Neural crest cell (in vitro differentiated cells): Measurements from ENCODE around the gene SLC2A14. TPM values are rescaled to one million over a fixed set of nuclear protein-coding genes. Genes with fewer than 3 reads are reported as not detected.
A peak's percentile ranks its signal among the peaks of the same experiment; 100 is the strongest.
"Not testable (repeated sequence)": the region's sequence is repeated elsewhere in the genome, so short reads cannot be mapped to it uniquely, and the experiment has no call there.

Source experiments
- DNase-seq: peaks from one replicate; pipeline ENCODE4 v3.0.0; 2021; ENCODE audit warnings: low read depth, mixed read lengths, low spot score
- H3K27ac Mint-ChIP-seq: one replicate; pipeline ENCODE4 v1.8.0; 2021; ENCODE audit warnings: mild to moderate bottlenecking, mixed read lengths; ENCODE audit not compliant: unreplicated experiment
- H3K27me3 Mint-ChIP-seq: 2 replicates; pipeline ENCODE4 v1.8.0; 2021; ENCODE audit warnings: low read depth, mild to moderate bottlenecking, mixed read lengths
- H3K36me3 Mint-ChIP-seq: 2 replicates; pipeline ENCODE4 v1.8.0; 2021; ENCODE audit warnings: low read depth, mild to moderate bottlenecking, mixed read lengths
- H3K4me1 Mint-ChIP-seq: 2 replicates; pipeline ENCODE4 v1.8.0; 2021; ENCODE audit warnings: mixed read lengths
- H3K4me3 Mint-ChIP-seq: one replicate; pipeline ENCODE4 v1.8.0; 2021; ENCODE audit warnings: mild to moderate bottlenecking, mixed read lengths
- H3K9me3 Mint-ChIP-seq: 2 replicates; pipeline ENCODE4 v1.8.0; 2021; ENCODE audit warnings: mixed read lengths
- total RNA-seq: library from RNA; stranded (reverse); gene quantifications from 2 replicates; pipeline ENCODE4 v1.2.1, GENCODE V29; 2021
- TF ChIP-seq, protein P1 (sequence below): fragments of 200-600 bp; sonication (generic); conservative IDR thresholded peaks from 2 replicates; pipeline ENCODE4 v1.5.0; 2021; ENCODE audit warnings: antibody characterized with exemption, mild to moderate bottlenecking

SLC2A14 gene
- total RNA-seq, 1 donor from 2014 or later = 1.8 TPM

- H3K4me1 Mint-ChIP-seq = peaks cover 26% of the 10 kb centered on the region
- H3K4me3 Mint-ChIP-seq = no peak overlapping the region
- TF ChIP-seq, protein P1, sequence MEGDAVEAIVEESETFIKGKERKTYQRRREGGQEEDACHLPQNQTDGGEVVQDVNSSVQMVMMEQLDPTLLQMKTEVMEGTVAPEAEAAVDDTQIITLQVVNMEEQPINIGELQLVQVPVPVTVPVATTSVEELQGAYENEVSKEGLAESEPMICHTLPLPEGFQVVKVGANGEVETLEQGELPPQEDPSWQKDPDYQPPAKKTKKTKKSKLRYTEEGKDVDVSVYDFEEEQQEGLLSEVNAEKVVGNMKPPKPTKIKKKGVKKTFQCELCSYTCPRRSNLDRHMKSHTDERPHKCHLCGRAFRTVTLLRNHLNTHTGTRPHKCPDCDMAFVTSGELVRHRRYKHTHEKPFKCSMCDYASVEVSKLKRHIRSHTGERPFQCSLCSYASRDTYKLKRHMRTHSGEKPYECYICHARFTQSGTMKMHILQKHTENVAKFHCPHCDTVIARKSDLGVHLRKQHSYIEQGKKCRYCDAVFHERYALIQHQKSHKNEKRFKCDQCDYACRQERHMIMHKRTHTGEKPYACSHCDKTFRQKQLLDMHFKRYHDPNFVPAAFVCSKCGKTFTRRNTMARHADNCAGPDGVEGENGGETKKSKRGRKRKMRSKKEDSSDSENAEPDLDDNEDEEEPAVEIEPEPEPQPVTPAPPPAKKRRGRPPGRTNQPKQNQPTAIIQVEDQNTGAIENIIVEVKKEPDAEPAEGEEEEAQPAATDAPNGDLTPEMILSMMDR = no peak
- no peak for DNase-seq
- no peaks in the 10 kb centered on the region for H3K9me3 Mint-ChIP-seq
- H3K27me3 Mint-ChIP-seq = peaks cover 7% of the 10 kb centered on the region
- H3K27ac Mint-ChIP-seq = peak overlapping the region; percentile 21
- no peaks in the 10 kb centered on the region for H3K36me3 Mint-ChIP-seq
These were observed 28.6 kb downstream of the SLC2A14 start for GRCh38 chr12:7844116-7844515.

DNA sequence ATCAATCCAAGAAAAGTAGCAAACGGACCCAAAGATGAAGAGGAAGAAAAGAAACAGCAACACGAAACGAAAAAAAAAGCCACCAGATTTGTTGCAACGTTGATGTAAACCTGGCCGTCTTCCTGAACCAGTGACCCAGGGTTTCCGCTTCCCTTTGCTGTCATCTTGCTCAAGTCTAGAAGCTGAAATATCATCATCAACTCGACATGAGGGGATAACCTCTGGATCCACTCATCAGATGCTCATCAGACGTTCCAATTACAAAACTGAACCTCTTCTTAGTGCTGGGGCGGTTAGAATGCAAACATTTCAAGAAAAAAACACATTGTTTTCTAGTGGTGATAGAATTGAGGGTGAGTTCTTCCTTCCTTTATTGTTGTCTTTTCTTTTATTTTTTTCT is 29.1 kb downstream of the SLC2A14 start:
- not testable (repeated sequence) for H3K36me3 Mint-ChIP-seq, H3K27me3 Mint-ChIP-seq, H3K9me3 Mint-ChIP-seq, DNase-seq
- Mint-ChIP-seq H3K27ac (peak overlapping the region; percentile 21), H3K4me3 (peak overlapping the region; percentile 11), H3K4me1 (peaks cover 26% of the 10 kb centered on the region)

DNA sequence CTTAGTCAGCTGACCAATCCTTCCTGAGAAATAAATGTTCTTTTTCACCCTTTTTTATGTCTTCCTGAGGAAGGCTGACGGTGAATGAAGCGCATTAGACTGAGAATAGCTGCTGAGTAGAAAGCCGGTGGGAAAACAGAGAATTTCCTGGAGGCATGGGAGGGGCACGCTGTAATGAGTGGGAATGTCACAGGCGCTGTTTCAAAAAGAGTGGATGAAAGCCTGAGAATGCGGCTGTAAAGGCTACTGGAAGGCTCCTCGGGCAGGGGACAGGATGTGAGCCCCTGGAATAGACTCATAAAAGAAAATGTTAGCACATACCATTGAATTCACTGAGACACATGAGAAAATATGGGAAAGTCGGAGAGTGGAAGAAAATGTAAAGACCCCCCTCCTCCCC is 29.6 kb downstream of the SLC2A14 start:
- peaks cover 23% of the 10 kb centered on the region for H3K4me1 Mint-ChIP-seq
- H3K9me3 Mint-ChIP-seq = not testable (repeated sequence)

DNA sequence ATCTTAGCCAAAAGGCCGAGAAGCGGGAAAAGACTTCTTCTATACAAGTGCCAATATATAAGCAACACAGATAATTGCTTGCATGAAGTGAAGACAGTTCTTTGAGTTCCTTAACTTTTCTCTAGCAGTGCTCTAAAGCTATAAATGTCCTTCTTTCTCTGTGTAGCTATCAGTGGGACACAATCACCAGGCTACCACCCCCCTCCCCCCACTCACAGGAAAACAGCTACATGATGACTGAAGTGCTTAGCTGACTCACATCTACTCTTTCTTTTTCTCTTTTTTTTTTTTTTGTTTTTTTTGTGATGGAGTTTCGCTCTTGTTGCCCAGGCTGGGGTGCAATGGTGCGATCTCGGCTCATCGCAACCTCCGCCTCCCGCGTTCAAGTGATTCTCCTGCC is 30.3 kb downstream of the SLC2A14 start:
- H3K4me1 Mint-ChIP-seq = peaks cover 18% of the 10 kb centered on the region
- H3K9me3 Mint-ChIP-seq, H3K4me3 Mint-ChIP-seq, H3K27me3 Mint-ChIP-seq, H3K27ac Mint-ChIP-seq, DNase-seq, H3K36me3 Mint-ChIP-seq: not testable (repeated sequence)

More for the DNA sequence above, 29.6 kb downstream of the SLC2A14 start:
- H3K36me3 Mint-ChIP-seq, H3K4me3 Mint-ChIP-seq, DNase-seq, H3K27me3 Mint-ChIP-seq, H3K27ac Mint-ChIP-seq: not testable (repeated sequence)

DNA sequence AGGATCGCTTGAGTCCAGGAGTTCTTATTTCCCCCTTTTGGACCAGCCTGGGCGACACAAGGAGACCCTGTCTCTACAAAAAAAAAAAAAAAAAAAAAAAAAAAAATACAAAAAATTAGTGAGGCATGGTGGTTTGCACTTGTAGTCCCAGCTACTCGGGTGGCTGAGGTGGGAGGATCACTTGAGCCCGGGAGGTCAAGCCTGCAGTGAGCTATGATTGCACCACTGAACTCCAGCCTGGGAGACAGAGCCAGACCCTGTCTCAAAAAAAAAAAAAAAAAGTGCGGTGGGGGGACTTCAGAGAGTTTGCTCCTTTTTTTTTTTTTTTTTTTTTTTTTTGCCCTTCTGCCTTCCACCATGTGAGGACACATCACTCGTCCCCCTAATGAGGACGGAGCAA is 32.9 kb downstream of the SLC2A14 start:
- not testable (repeated sequence) for H3K9me3 Mint-ChIP-seq, H3K4me3 Mint-ChIP-seq, H3K27ac Mint-ChIP-seq, H3K27me3 Mint-ChIP-seq, H3K36me3 Mint-ChIP-seq, DNase-seq
- H3K4me1 Mint-ChIP-seq = peaks cover 13% of the 10 kb centered on the region

GRCh38 chr12:7839226-7839625 is 33.5 kb downstream of the SLC2A14 start:
- DNase-seq, H3K27ac Mint-ChIP-seq, H3K27me3 Mint-ChIP-seq, H3K36me3 Mint-ChIP-seq, H3K4me3 Mint-ChIP-seq, H3K9me3 Mint-ChIP-seq: not testable (repeated sequence)
- peaks cover 12% of the 10 kb centered on the region for H3K4me1 Mint-ChIP-seq

- DNase-seq = no peak
- H3K27ac Mint-ChIP-seq = no peak overlapping the region
- H3K9me3 Mint-ChIP-seq = no peaks in the 10 kb centered on the region
- TF ChIP-seq, protein P1 = no peak
- H3K27me3 Mint-ChIP-seq = no peaks in the 10 kb centered on the region
- peaks cover 4% of the 10 kb centered on the region for H3K4me1 Mint-ChIP-seq
- H3K4me3 Mint-ChIP-seq = no peak overlapping the region
- H3K36me3 Mint-ChIP-seq = no peaks in the 10 kb centered on the region
These were observed 35.3 kb downstream of the SLC2A14 start for GRCh38 chr12:7837366-7837765.

DNA sequence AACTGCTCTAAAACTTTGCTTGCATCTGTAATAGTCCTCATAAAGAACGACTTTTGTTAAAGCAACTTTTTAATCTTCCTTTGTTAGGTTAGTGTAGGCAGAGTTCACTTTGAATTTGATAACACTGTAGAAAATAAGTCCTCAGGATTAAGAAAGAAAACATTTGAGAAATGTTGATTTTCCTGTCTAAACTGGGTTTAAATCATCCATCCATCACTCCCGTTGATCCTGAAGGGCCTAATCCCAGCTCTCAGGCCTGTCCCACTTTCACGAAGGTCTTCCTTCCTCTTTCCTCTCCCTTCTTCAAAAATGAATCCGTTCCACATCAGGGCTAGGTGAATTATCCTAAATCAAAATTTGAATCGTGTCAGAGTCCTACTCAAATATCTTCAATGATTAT is 36.9 kb downstream of the SLC2A14 start:
- no peak overlapping the region for H3K4me3 Mint-ChIP-seq
- H3K27ac Mint-ChIP-seq = no peak overlapping the region
- H3K27me3 Mint-ChIP-seq = no peaks in the 10 kb centered on the region
- H3K4me1 Mint-ChIP-seq = no peaks in the 10 kb centered on the region
- H3K9me3 Mint-ChIP-seq = no peaks in the 10 kb centered on the region
- no peak for DNase-seq
- H3K36me3 Mint-ChIP-seq = no peaks in the 10 kb centered on the region
- TF ChIP-seq, protein P1 = no peak
